A549 (cell line): ENCODE data around the gene SLC22A16. TPM values are rescaled to one million over a fixed set of nuclear protein-coding genes. Genes with fewer than 3 reads are reported as not detected.

Experiments
- ATAC-seq, 2 experiments: fragments of 200-7000 bp in 1 of 2; fragments of >200 bp in 1 of 2; cut with Nextera tagmentation in 1 of 2; cut with Tn5 transposase in 1 of 2; 3 replicates each; pipeline versions ENCODE4 v1.8.0 to v1.9.1; 2018 to 2020; ENCODE audit warnings: mild to moderate bottlenecking in 1 of 2, moderate library complexity in 1 of 2
- CTCF ChIA-PET: fragments of 300-600 bp; sonication (Branson Sonifier 250); formaldehyde crosslinking; extraction: SDS; loops from one replicate; lab custom pipeline; 2021; ENCODE audit warnings: antibody characterized with exemption, inconsistent platforms; lab: Yijun Ruan, JAX
- POLR2A ChIA-PET: fragments of 350-600 bp; formaldehyde crosslinking; extraction: SDS; loops from one replicate; lab custom pipeline; 2021; ENCODE audit warnings: antibody characterized with exemption, inconsistent platforms; lab: Yijun Ruan, JAX
- DNase-seq, 2 experiments: peaks; one replicate each; pipeline versions ENCODE4 v3.0.0 to v3.0.0-alpha.2; 2011 to 2016; ENCODE audit warnings: low read depth in 1 of 2, low spot score in 1 of 2
- FAIRE-seq: peaks from 2 replicates; lab custom pipeline; 2011; peaks lifted over from hg19 to GRCh38; lab: Jason Lieb, UNC
- H3K27ac ChIP-seq, 2 experiments: fragments of >200 bp; sonication (Bioruptor Twin); formaldehyde crosslinking; 3 replicates each; pipeline ENCODE4 v1.5.1; 2016 to 2017
- H3K4me1 ChIP-seq: fragments of >200 bp; sonication (Bioruptor Twin); formaldehyde crosslinking; 3 replicates; pipeline ENCODE4 v1.6.1; 2016
- H3K4me2 ChIP-seq: fragments of >200 bp; sonication (Bioruptor Twin); formaldehyde crosslinking; 3 replicates; pipeline ENCODE4 v1.6.1; 2016
- H3K4me3 ChIP-seq: fragments of >200 bp; sonication (Bioruptor Twin); formaldehyde crosslinking; 3 replicates; pipeline ENCODE4 v1.5.1; 2016
- H3K9me3 ChIP-seq: fragments of >200 bp; sonication (Bioruptor Twin); formaldehyde crosslinking; 3 replicates; pipeline ENCODE4 v1.6.1; 2016
- ATOH8 ChIP-seq: fragments of 250-450 bp; sonication (Bioruptor Pico); IDR thresholded peaks from 2 replicates; pipeline ENCODE4 v1.5.0; 2020; ENCODE audit warnings: low read depth, mild to moderate bottlenecking, moderate library complexity
- BHLHE40 ChIP-seq: IDR thresholded peaks from 2 replicates; pipeline ENCODE4 v1.6.1; 2012; ENCODE audit warnings: low read depth, low read length, inconsistent platforms
- CTCF ChIP-seq: fragments of >200 bp; sonication (Bioruptor Twin); formaldehyde crosslinking; IDR thresholded peaks from 3 replicates; pipeline ENCODE4 v1.5.1; 2016
- EHF ChIP-seq: fragments of 250-450 bp; sonication (Bioruptor Pico); IDR thresholded peaks from 2 replicates; pipeline ENCODE4 v1.5.0; 2020; ENCODE audit warnings: mild to moderate bottlenecking
- FOSB ChIP-seq: fragments of 250-450 bp; sonication (Bioruptor Pico); IDR thresholded peaks from 2 replicates; pipeline ENCODE4 v1.5.0; 2020; ENCODE audit warnings: mild to moderate bottlenecking, moderate library complexity
- FOXS1 ChIP-seq: fragments of 250-450 bp; sonication (Bioruptor Pico); IDR thresholded peaks from 2 replicates; pipeline ENCODE4 v1.5.0; 2020; ENCODE audit warnings: mild to moderate bottlenecking, moderate library complexity
- HDAC2 ChIP-seq: fragments of 200-600 bp; sonication (generic); IDR thresholded peaks from 2 replicates; pipeline ENCODE4 v1.6.1; 2016
- HOXB13 ChIP-seq: fragments of 250-450 bp; sonication (Bioruptor Pico); IDR thresholded peaks from 2 replicates; pipeline ENCODE4 v1.5.0; 2020; ENCODE audit warnings: low read depth, mild to moderate bottlenecking, moderate library complexity
- JUN ChIP-seq, 2 experiments: fragments of >200 bp; sonication (Bioruptor Twin); formaldehyde crosslinking; IDR thresholded peaks; 2 replicates in 1 of 2; 3 replicates in 1 of 2; pipeline ENCODE4 v1.6.1; 2016 to 2017
- MAFK ChIP-seq: fragments of 450-650 bp; IDR thresholded peaks from 2 replicates; pipeline ENCODE4 v1.6.1; 2014; ENCODE audit not compliant: partially characterized antibody
- MAZ ChIP-seq: fragments of 150-350 bp; IDR thresholded peaks from 2 replicates; pipeline ENCODE4 v1.6.1; 2014; ENCODE audit warnings: antibody characterized with exemption, low read depth, low read length, borderline replicate concordance
- NFE2L2 ChIP-seq: fragments of 150-350 bp; conservative IDR thresholded peaks from 2 replicates; pipeline ENCODE4 v1.6.1; 2014; ENCODE audit warnings: low read length
- NPAS2 ChIP-seq: fragments of 250-450 bp; sonication (Bioruptor Pico); IDR thresholded peaks from 2 replicates; pipeline ENCODE4 v1.8.0; 2022; ENCODE audit warnings: mild to moderate bottlenecking, moderate library complexity, borderline replicate concordance
- RAD21 ChIP-seq, 2 experiments: fragments of >200 bp in 1 of 2; sonication (Bioruptor Twin) in 1 of 2; formaldehyde crosslinking in 1 of 2; IDR thresholded peaks in 1 of 2; conservative IDR thresholded peaks in 1 of 2; 2 replicates in 1 of 2; 3 replicates in 1 of 2; pipeline ENCODE4 v1.6.1; 2012 to 2018; ENCODE audit warnings: inconsistent platforms in 1 of 2
- RCOR1 ChIP-seq: fragments of 150-350 bp; IDR thresholded peaks from 2 replicates; pipeline ENCODE4 v1.6.1; 2014; ENCODE audit warnings: antibody characterized with exemption, low read length, low read depth
- REST ChIP-seq: fragments of 200-600 bp; sonication (generic); IDR thresholded peaks from 2 replicates; pipeline ENCODE4 v1.6.1; 2016; ENCODE audit warnings: antibody characterized with exemption, mild to moderate bottlenecking, moderate library complexity
- ZC3H11A ChIP-seq: fragments of 450-650 bp; IDR thresholded peaks from 2 replicates; pipeline ENCODE4 v1.6.1; 2014; ENCODE audit warnings: antibody characterized with exemption, mild to moderate bottlenecking
- ZFP36 ChIP-seq: fragments of 450-650 bp; IDR thresholded peaks from 2 replicates; pipeline ENCODE4 v1.6.1; 2014; ENCODE audit warnings: borderline replicate concordance; ENCODE audit not compliant: partially characterized antibody
- WGBS: methylation state at CpG from one replicate; pipeline ENCODE4 v1.1.6; 2017; ENCODE audit errors: missing lambda C conversion rate; 5-methylcytosine and 5-hydroxymethylcytosine counted together
- polyA plus RNA-seq, 4 experiments: library from polyadenylated mRNA; depleted of rRNA in 3 of 4; stranded (reverse); fragments of >200 nt; fragmentation: RNase III in 1 of 4; extraction: RNeasy Plus Mini Kit Qiagen cat#74134 plus additional on column Dnase treatment in 1 of 4; gene quantifications; 2 replicates in 3 of 4; 3 replicates in 1 of 4; pipeline ENCODE4 v1.2.3, GENCODE V29; 2011 to 2017
- TF ChIP-seq, protein P1 (sequence below): fragments of 450-650 bp; IDR thresholded peaks from 2 replicates; pipeline ENCODE4 v1.6.1; 2014; ENCODE audit warnings: antibody characterized with exemption
- TF ChIP-seq, protein P2 (sequence below): IDR thresholded peaks from 2 replicates; pipeline ENCODE4 v1.6.1; 2012

SLC22A16 gene
- polyA plus RNA-seq, 2 of the 4 experiments (the other 2 are of a cell fraction), result not detected

DNA sequence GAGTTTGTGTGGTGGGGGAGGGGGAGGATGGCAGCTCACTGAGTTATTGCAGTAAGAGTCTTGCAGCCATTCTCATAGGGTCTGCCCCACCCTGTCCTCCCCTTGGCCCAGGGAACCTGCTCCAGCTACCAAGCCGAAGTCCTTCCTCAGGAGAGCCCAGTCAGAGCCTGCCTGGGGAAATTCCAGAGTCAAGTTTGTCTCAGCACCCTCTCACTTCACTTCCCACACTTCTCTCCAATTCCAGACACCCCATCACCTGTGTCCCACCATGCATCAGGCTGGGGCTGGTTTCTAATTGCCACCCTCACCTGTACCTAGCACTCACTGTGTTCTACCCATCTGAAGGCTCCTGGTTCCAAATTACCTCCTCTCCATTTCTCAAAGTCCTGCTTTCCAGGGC, 10.3 kb upstream of the SLC22A16 start:
- Histone ChIP-seq H3K27ac (no peak overlapping the region), H3K4me3 (no peak overlapping the region), H3K4me1 (no peaks in the 10 kb centered on the region), H3K9me3 (no peaks in the 10 kb centered on the region), H3K4me2 (no peak overlapping the region)
- ATAC-seq, result no peak
- FAIRE-seq, result no peak
- ChIA-PET CTCF (no interaction called here), POLR2A (no interaction called here)
- WGBS, result 82% methylated on average over 1 of the region's 1 CpG
- no peak for TF ChIP-seq HDAC2
- TF ChIP-seq ATOH8, result no peak
- TF ChIP-seq HOXB13 (CRISPR knock-in tag), result no peak
- no peak for TF ChIP-seq NPAS2 (CRISPR knock-in tag)
- TF ChIP-seq FOXS1, result no peak
- TF ChIP-seq MAFK, result no peak
- TF ChIP-seq CTCF, result no peak
- no peak for TF ChIP-seq NFE2L2
- TF ChIP-seq RAD21 (conservative IDR thresholded peaks at IDR 0.05 in 1 of 2, IDR thresholded peaks at IDR 0.05 in 1 of 2), result no peak
- TF ChIP-seq REST, result no peak
- no peak for TF ChIP-seq ZFP36
- no peak for TF ChIP-seq RCOR1
- no peak for TF ChIP-seq FOSB (CRISPR knock-in tag)
- TF ChIP-seq, protein P1, sequence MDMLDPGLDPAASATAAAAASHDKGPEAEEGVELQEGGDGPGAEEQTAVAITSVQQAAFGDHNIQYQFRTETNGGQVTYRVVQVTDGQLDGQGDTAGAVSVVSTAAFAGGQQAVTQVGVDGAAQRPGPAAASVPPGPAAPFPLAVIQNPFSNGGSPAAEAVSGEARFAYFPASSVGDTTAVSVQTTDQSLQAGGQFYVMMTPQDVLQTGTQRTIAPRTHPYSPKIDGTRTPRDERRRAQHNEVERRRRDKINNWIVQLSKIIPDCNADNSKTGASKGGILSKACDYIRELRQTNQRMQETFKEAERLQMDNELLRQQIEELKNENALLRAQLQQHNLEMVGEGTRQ, result no peak
- TF ChIP-seq BHLHE40, result no peak
- no peak for TF ChIP-seq ZC3H11A
- no peak for TF ChIP-seq JUN (IDR thresholded peaks at IDR 0.05)
- TF ChIP-seq MAZ, result no peak
- TF ChIP-seq EHF (CRISPR knock-in tag), result no peak
- DNase-seq, result no peak

DNA sequence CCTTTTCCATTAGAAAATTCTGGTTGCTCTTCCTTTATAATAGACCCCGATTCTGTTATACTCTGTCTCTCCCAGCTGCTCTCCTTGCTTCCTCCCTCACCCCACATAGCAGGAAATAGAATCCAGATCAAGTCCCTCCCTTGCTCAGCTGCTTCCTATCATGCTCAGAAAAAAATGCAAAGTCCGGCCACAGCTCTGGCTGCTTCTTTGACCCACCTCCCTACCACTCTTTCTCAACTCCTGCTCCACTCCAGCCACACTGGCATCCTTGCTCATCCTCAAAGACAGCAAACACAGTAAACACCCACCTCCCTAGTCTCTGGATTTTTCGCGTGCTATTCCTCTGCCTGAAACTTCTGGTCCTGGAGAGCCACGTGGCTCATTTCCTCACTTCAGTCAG, 9.1 kb upstream of the SLC22A16 start:
- ATAC-seq (no peak), FAIRE-seq (no peak)

More for the DNA sequence above, 9.1 kb upstream of the SLC22A16 start:
- Histone ChIP-seq H3K27ac (no peak overlapping the region), H3K9me3 (no peaks in the 10 kb centered on the region), H3K4me2 (no peak overlapping the region), H3K4me1 (no peaks in the 10 kb centered on the region), H3K4me3 (no peak overlapping the region)
- ChIA-PET CTCF (interaction anchor here (1.0 kb wide), 1 partner anchor 33 kb away, joined by 3 read pairs; no protein-coding TSS in a partner anchor), POLR2A (no interaction called here)
- 72% methylated on average over 5 of the region's 5 CpGs for WGBS
- no peak for TF ChIP-seq NPAS2 (CRISPR knock-in tag)
- TF ChIP-seq, protein P2, sequence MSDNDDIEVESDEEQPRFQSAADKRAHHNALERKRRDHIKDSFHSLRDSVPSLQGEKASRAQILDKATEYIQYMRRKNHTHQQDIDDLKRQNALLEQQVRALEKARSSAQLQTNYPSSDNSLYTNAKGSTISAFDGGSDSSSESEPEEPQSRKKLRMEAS, result no peak
- TF ChIP-seq HOXB13 (CRISPR knock-in tag), result no peak
- no peak for DNase-seq
